Thyroid gland (tissue), 4 donors: Measurements from ENCODE around the gene MEST.
"Not testable (repeated sequence)": the region's sequence is repeated elsewhere in the genome, so short reads cannot be mapped to it uniquely, and the experiment has no call there.

ENCODE experiments used
- CTCF ChIP-seq, 6 experiments: fragments of 200-600 bp in 3 of 6; fragments of 450-650 bp in 3 of 6; sonication (generic) in 3 of 6; IDR thresholded peaks; one replicate each; pipeline ENCODE4 v1.5.1; 2016 to 2019; ENCODE audit warnings: antibody characterized with exemption in 6 of 6, mild to moderate bottlenecking in 2 of 6, inconsistent platforms in 1 of 6, moderate library complexity in 1 of 6
- POLR2A ChIP-seq, 2 donors: fragments of 450-650 bp; IDR thresholded peaks; one replicate each; pipeline ENCODE4 v1.6.1; 2017; ENCODE audit warnings: antibody characterized with exemption in 2 of 2, mild to moderate bottlenecking in 2 of 2, moderate library complexity in 1 of 2

- not testable (repeated sequence) for TF ChIP-seq CTCF, POLR2A (IDR thresholded peaks at IDR 0.05)
Measured at GRCh38 chr7:130537894-130538293, 46.0 kb downstream of the MEST start.
